KOPT-K1 (cell line): ENCODE results near the gene SNRPD1.
A peak's percentile ranks its signal among the peaks of the same experiment; 100 is the strongest.
"Not testable (repeated sequence)": the region's sequence is repeated elsewhere in the genome, so short reads cannot be mapped to it uniquely, and the experiment has no call there.

Source experiments
- H3K27ac ChIP-seq: fragments of 200-600 bp; sonication (generic); 2 replicates; pipeline ENCODE4 v1.5.1; 2016; ENCODE audit warnings: antibody characterized with exemption, mild to moderate bottlenecking, low read depth, low read length; ENCODE audit not compliant: poor library complexity, severe bottlenecking
- H3K36me3 ChIP-seq: fragments of 200-600 bp; sonication (generic); 2 replicates; pipeline ENCODE4 v1.5.1; 2017; ENCODE audit warnings: antibody characterized with exemption, mild to moderate bottlenecking, low read length, moderate library complexity; ENCODE audit not compliant: insufficient read depth
- H3K9me3 ChIP-seq: fragments of 200-600 bp; sonication (generic); 2 replicates; pipeline ENCODE4 v1.5.1; 2017; ENCODE audit warnings: antibody characterized with exemption, low read length, mild to moderate bottlenecking; ENCODE audit not compliant: insufficient read depth, poor library complexity, severe bottlenecking

SNRPD1 gene

GRCh38 chr18:21612125-21613039, at the start of gene SNRPD1:
TSS of gene SNRPD1 (plus strand) at chr18:21612314. CDS start at chr18:21612430, 116 bp downstream.
- H3K36me3 ChIP-seq, result peaks cover 35% of the 10 kb centered on the region
- H3K9me3 ChIP-seq, result no peaks in the 10 kb centered on the region
- H3K27ac ChIP-seq, result peak within 1 kb of the TSS; percentile 94

GRCh38 chr18:21571772-21572171, 40.3 kb upstream of the SNRPD1 start:
- H3K9me3 ChIP-seq, result no peaks in the 10 kb centered on the region
- no peak overlapping the region for H3K27ac ChIP-seq
- H3K36me3 ChIP-seq, result peaks cover 97% of the 10 kb centered on the region

GRCh38 chr18:21575656-21576055, 36.5 kb upstream of the SNRPD1 start:
- Histone ChIP-seq H3K36me3 (peaks cover 63% of the 10 kb centered on the region), H3K27ac (no peak overlapping the region), H3K9me3 (no peaks in the 10 kb centered on the region)

- no peak overlapping the region for H3K27ac ChIP-seq
- peaks cover 34% of the 10 kb centered on the region for H3K36me3 ChIP-seq
- no peaks in the 10 kb centered on the region for H3K9me3 ChIP-seq
These were observed 27.7 kb upstream of the SNRPD1 start for GRCh38 chr18:21584391-21584790.

- not testable (repeated sequence) for H3K27ac ChIP-seq, H3K9me3 ChIP-seq, H3K36me3 ChIP-seq
These were observed 19.8 kb upstream of the SNRPD1 start for GRCh38 chr18:21592361-21592760.

GRCh38 chr18:21593540-21594257, 18.4 kb upstream of the SNRPD1 start:
- Histone ChIP-seq H3K9me3 (peaks cover 9% of the 10 kb centered on the region), H3K36me3 (peaks cover 6% of the 10 kb centered on the region; the same call in 1 of the 2 replicates), H3K27ac (no peak overlapping the region)

- H3K36me3 ChIP-seq, result no peaks in the 10 kb centered on the region
- no peak overlapping the region for H3K27ac ChIP-seq
- peaks cover 9% of the 10 kb centered on the region for H3K9me3 ChIP-seq
These were observed 14.5 kb upstream of the SNRPD1 start for GRCh38 chr18:21597620-21598019.

GRCh38 chr18:21598726-21599584, 13.2 kb upstream of the SNRPD1 start:
- H3K27ac ChIP-seq, result peak overlapping the region; percentile 82

GRCh38 chr18:21599585-21600525, 12.3 kb upstream of the SNRPD1 start:
- Histone ChIP-seq H3K9me3 (no peaks in the 10 kb centered on the region), H3K27ac (peak overlapping the region; percentile 82), H3K36me3 (no peaks in the 10 kb centered on the region)

More at GRCh38 chr18:21598726-21599584, 13.2 kb upstream of the SNRPD1 start:
- H3K9me3 ChIP-seq, result peaks cover 3% of the 10 kb centered on the region
- no peaks in the 10 kb centered on the region for H3K36me3 ChIP-seq

- H3K36me3 ChIP-seq, result no peaks in the 10 kb centered on the region
These were observed 11.3 kb upstream of the SNRPD1 start, which contains the start of gene ESCO1 for GRCh38 chr18:21600526-21601410. TSS of gene ESCO1 (minus strand) at chr18:21600704. CDS start at chr18:21574843, 25,861 bp downstream.

GRCh38 chr18:21602299-21602587, 9.9 kb upstream of the SNRPD1 start:
- no peaks in the 10 kb centered on the region for H3K9me3 ChIP-seq
- no peaks in the 10 kb centered on the region for H3K36me3 ChIP-seq
- H3K27ac ChIP-seq, result no peak overlapping the region

More at GRCh38 chr18:21600526-21601410, 11.3 kb upstream of the SNRPD1 start, which contains the start of gene ESCO1:
- peak within 1 kb of the TSS; percentile 82 for H3K27ac ChIP-seq
- no peaks in the 10 kb centered on the region for H3K9me3 ChIP-seq

- Histone ChIP-seq H3K27ac (no peak overlapping the region), H3K9me3 (no peaks in the 10 kb centered on the region), H3K36me3 (no peaks in the 10 kb centered on the region)
These were observed 7.4 kb upstream of the SNRPD1 start for GRCh38 chr18:21604671-21605070.

GRCh38 chr18:21605213-21605612, 6.9 kb upstream of the SNRPD1 start:
- Histone ChIP-seq H3K36me3 (no peaks in the 10 kb centered on the region), H3K27ac (no peak overlapping the region), H3K9me3 (no peaks in the 10 kb centered on the region)
